Measurements from ENCODE around the gene ETFA. TPM values are rescaled to one million over a fixed set of nuclear protein-coding genes. Genes with fewer than 3 reads are reported as not detected.

ETFA gene
- total and polyA plus RNA-seq, 9 of the 15 experiments (the other 6 are each of a cell fraction or from before 2014, with no cell fraction given) = 130 to 543 (median 232) TPM

GRCh38 chr15:76320012-76320411 is 8.7 kb upstream of the ETFA start (continued):
- no peak for TF ChIP-seq HIVEP1 (CRISPR knock-in tag; IDR thresholded peaks at IDR 0.05)
- no peak for TF ChIP-seq KLF10 (CRISPR knock-in tag; IDR thresholded peaks at IDR 0.05)
- TF ChIP-seq FOXK2 (conservative IDR thresholded peaks at IDR 0.05 in 1 of 2, IDR thresholded peaks at IDR 0.05 in 1 of 2; ENCODE audit: low read depth in 2 of 2) = 0 out of 4 replicates have a peak, but pooled peaks of 1 of the 2 experiments have one; percentile 31
- no peak for TF ChIP-seq POLR2A (conservative IDR thresholded peaks at IDR 0.05)
- 0 out of 2 replicates have a peak, but pooled peaks have one; percentile 26 for TF ChIP-seq SMARCC2 (IDR thresholded peaks at IDR 0.05; ENCODE audit: low read depth)
- TF ChIP-seq ZNF316 (IDR thresholded peaks at IDR 0.05) = peak; percentile 96
- TF ChIP-seq RCOR1 (IDR thresholded peaks at IDR 0.05; ENCODE audit: borderline replicate concordance in 1 of 2, low read depth in 2 of 2, low read length in 2 of 2) = no peak
- peak; percentile 64 for TF ChIP-seq MAFK (IDR thresholded peaks at IDR 0.05; ENCODE audit: low read length)
- TF ChIP-seq ARID3B (CRISPR knock-in tag; IDR thresholded peaks at IDR 0.05; ENCODE audit: borderline replicate concordance) = no peak
- TF ChIP-seq C11orf30 (IDR thresholded peaks at IDR 0.05; ENCODE audit: low read depth) = peak; percentile 94
- TF ChIP-seq NKRF (IDR thresholded peaks at IDR 0.05; ENCODE audit: borderline replicate concordance) = no peak
- TF ChIP-seq ETS1 (conservative IDR thresholded peaks at IDR 0.05; ENCODE audit: control insufficient read depth, low read depth, low read length) = no peak
- TF ChIP-seq MECOM (CRISPR knock-in tag; IDR thresholded peaks at IDR 0.05) = no peak
- TF ChIP-seq ZNF696 (CRISPR knock-in tag; conservative IDR thresholded peaks at IDR 0.05) = no peak
- peak; percentile 83 for TF ChIP-seq NFE2L1 (tag; IDR thresholded peaks at IDR 0.05; ENCODE audit: borderline replicate concordance, low read depth)
